ENCODE measurements around the gene EMID1.

EMID1 gene

GRCh38 chr22:29204455-29205183 is 1.1 kb upstream of the EMID1 start:
- H3K36me3 ChIP-seq (ENCODE audit: control insufficient read depth in 2 of 2, insufficient read depth in 2 of 2, low read length in 2 of 2), result no peaks in the 10 kb centered on the region
- no peaks in the 10 kb centered on the region for H3K9me3 ChIP-seq (ENCODE audit: control insufficient read depth in 2 of 2, low read length in 2 of 2)
- H3K9ac ChIP-seq (ENCODE audit: low read length in 2 of 2), result no peak overlapping the region
- peaks cover 12% of the 10 kb centered on the region for H3K4me1 ChIP-seq (ENCODE audit: control insufficient read depth, insufficient read depth, low read length)
- H3K4me3 ChIP-seq (ENCODE audit: low read length in 2 of 2), result no peak overlapping the region
- no peaks in the 10 kb centered on the region for H3K27me3 ChIP-seq (ENCODE audit: control insufficient read depth in 1 of 2, insufficient read depth in 2 of 2, low read length in 2 of 2)
- no peak overlapping the region for H3K27ac ChIP-seq (ENCODE audit: low read length)

GRCh38 chr22:29205252-29205593 is 473 bp upstream of the EMID1 start:
- no peak overlapping the region for H3K9ac ChIP-seq (ENCODE audit: low read length in 2 of 2)
- H3K27me3 ChIP-seq (ENCODE audit: control insufficient read depth in 1 of 2, insufficient read depth in 2 of 2, low read length in 2 of 2), result no peaks in the 10 kb centered on the region
- H3K9me3 ChIP-seq (ENCODE audit: control insufficient read depth in 2 of 2, low read length in 2 of 2), result no peaks in the 10 kb centered on the region
- H3K27ac ChIP-seq (ENCODE audit: low read length), result no peak overlapping the region
- peaks cover 12% of the 10 kb centered on the region for H3K4me1 ChIP-seq (ENCODE audit: control insufficient read depth, insufficient read depth, low read length)
- no peaks in the 10 kb centered on the region for H3K36me3 ChIP-seq (ENCODE audit: control insufficient read depth in 2 of 2, insufficient read depth in 2 of 2, low read length in 2 of 2)
- H3K4me3 ChIP-seq (ENCODE audit: low read length in 2 of 2), result peak overlapping the region in 1 of 2 donors; percentile 59

GRCh38 chr22:29206372-29207242 is 911 bp downstream of the EMID1 start:
- H3K4me1 ChIP-seq (ENCODE audit: control insufficient read depth, insufficient read depth, low read length), result peaks cover 12% of the 10 kb centered on the region
- peak overlapping the region; percentile 45 to 71 for H3K4me3 ChIP-seq (ENCODE audit: low read length in 2 of 2)
- H3K9ac ChIP-seq (ENCODE audit: low read length in 2 of 2), result peak overlapping the region in 1 of 2 donors; percentile 29
- no peak overlapping the region for H3K27ac ChIP-seq (ENCODE audit: low read length)
- no peaks in the 10 kb centered on the region for H3K27me3 ChIP-seq (ENCODE audit: control insufficient read depth in 1 of 2, insufficient read depth in 2 of 2, low read length in 2 of 2)
- no peaks in the 10 kb centered on the region for H3K9me3 ChIP-seq (ENCODE audit: control insufficient read depth in 2 of 2, low read length in 2 of 2)
- no peaks in the 10 kb centered on the region for H3K36me3 ChIP-seq (ENCODE audit: control insufficient read depth in 2 of 2, insufficient read depth in 2 of 2, low read length in 2 of 2)

- no peak overlapping the region for H3K4me3 ChIP-seq (ENCODE audit: low read length in 2 of 2)
- no peak overlapping the region for H3K27ac ChIP-seq (ENCODE audit: low read length)
- H3K4me1 ChIP-seq (ENCODE audit: control insufficient read depth, insufficient read depth, low read length), result peaks cover 10% of the 10 kb centered on the region
- H3K36me3 ChIP-seq (ENCODE audit: control insufficient read depth in 2 of 2, insufficient read depth in 2 of 2, low read length in 2 of 2), result no peaks in the 10 kb centered on the region
- H3K9me3 ChIP-seq (ENCODE audit: control insufficient read depth in 2 of 2, low read length in 2 of 2), result no peaks in the 10 kb centered on the region
- no peaks in the 10 kb centered on the region for H3K27me3 ChIP-seq (ENCODE audit: control insufficient read depth in 1 of 2, insufficient read depth in 2 of 2, low read length in 2 of 2)
- no peak overlapping the region for H3K9ac ChIP-seq (ENCODE audit: low read length in 2 of 2)
Observed at GRCh38 chr22:29207243-29207550, 1.5 kb downstream of the EMID1 start.

GRCh38 chr22:29207562-29208501 is 2.1 kb downstream of the EMID1 start:
- Histone ChIP-seq H3K9me3 (ENCODE audit: control insufficient read depth in 2 of 2, low read length in 2 of 2) (no peaks in the 10 kb centered on the region), H3K4me3 (ENCODE audit: low read length in 2 of 2) (no peak overlapping the region), H3K4me1 (ENCODE audit: control insufficient read depth, insufficient read depth, low read length) (peaks cover 6% of the 10 kb centered on the region), H3K27ac (ENCODE audit: low read length) (no peak overlapping the region), H3K27me3 (ENCODE audit: control insufficient read depth in 1 of 2, insufficient read depth in 2 of 2, low read length in 2 of 2) (no peaks in the 10 kb centered on the region), H3K9ac (ENCODE audit: low read length in 2 of 2) (no peak overlapping the region), H3K36me3 (ENCODE audit: control insufficient read depth in 2 of 2, insufficient read depth in 2 of 2, low read length in 2 of 2) (no peaks in the 10 kb centered on the region)

- Histone ChIP-seq H3K9ac (ENCODE audit: low read length in 2 of 2) (no peak overlapping the region), H3K27me3 (ENCODE audit: control insufficient read depth in 1 of 2, insufficient read depth in 2 of 2, low read length in 2 of 2) (no peaks in the 10 kb centered on the region), H3K4me1 (ENCODE audit: control insufficient read depth, insufficient read depth, low read length) (peaks cover 6% of the 10 kb centered on the region), H3K27ac (ENCODE audit: low read length) (no peak overlapping the region), H3K4me3 (ENCODE audit: low read length in 2 of 2) (no peak overlapping the region), H3K9me3 (ENCODE audit: control insufficient read depth in 2 of 2, low read length in 2 of 2) (no peaks in the 10 kb centered on the region), H3K36me3 (ENCODE audit: control insufficient read depth in 2 of 2, insufficient read depth in 2 of 2, low read length in 2 of 2) (no peaks in the 10 kb centered on the region)
Observed at GRCh38 chr22:29208502-29208862, 2.8 kb downstream of the EMID1 start.

GRCh38 chr22:29208879-29209623 is 3.4 kb downstream of the EMID1 start:
- H3K9ac ChIP-seq (ENCODE audit: low read length in 2 of 2), result no peak overlapping the region

GRCh38 chr22:29209624-29209929 is 3.9 kb downstream of the EMID1 start:
- Histone ChIP-seq H3K36me3 (ENCODE audit: control insufficient read depth in 2 of 2, insufficient read depth in 2 of 2, low read length in 2 of 2) (no peaks in the 10 kb centered on the region), H3K27ac (ENCODE audit: low read length) (no peak overlapping the region), H3K4me3 (ENCODE audit: low read length in 2 of 2) (no peak overlapping the region), H3K9ac (ENCODE audit: low read length in 2 of 2) (no peak overlapping the region), H3K27me3 (ENCODE audit: control insufficient read depth in 1 of 2, insufficient read depth in 2 of 2, low read length in 2 of 2) (no peaks in the 10 kb centered on the region), H3K9me3 (ENCODE audit: control insufficient read depth in 2 of 2, low read length in 2 of 2) (no peaks in the 10 kb centered on the region), H3K4me1 (ENCODE audit: control insufficient read depth, insufficient read depth, low read length) (peaks cover 6% of the 10 kb centered on the region)

More at GRCh38 chr22:29208879-29209623, 3.4 kb downstream of the EMID1 start:
- Histone ChIP-seq H3K9me3 (ENCODE audit: control insufficient read depth in 2 of 2, low read length in 2 of 2) (no peaks in the 10 kb centered on the region), H3K36me3 (ENCODE audit: control insufficient read depth in 2 of 2, insufficient read depth in 2 of 2, low read length in 2 of 2) (no peaks in the 10 kb centered on the region), H3K27me3 (ENCODE audit: control insufficient read depth in 1 of 2, insufficient read depth in 2 of 2, low read length in 2 of 2) (no peaks in the 10 kb centered on the region), H3K4me1 (ENCODE audit: control insufficient read depth, insufficient read depth, low read length) (peaks cover 6% of the 10 kb centered on the region), H3K27ac (ENCODE audit: low read length) (no peak overlapping the region), H3K4me3 (ENCODE audit: low read length in 2 of 2) (no peak overlapping the region)

- no peak overlapping the region for H3K4me3 ChIP-seq (ENCODE audit: low read length in 2 of 2)
- no peaks in the 10 kb centered on the region for H3K9me3 ChIP-seq (ENCODE audit: control insufficient read depth in 2 of 2, low read length in 2 of 2)
- no peak overlapping the region for H3K27ac ChIP-seq (ENCODE audit: low read length)
- no peaks in the 10 kb centered on the region for H3K27me3 ChIP-seq (ENCODE audit: control insufficient read depth in 1 of 2, insufficient read depth in 2 of 2, low read length in 2 of 2)
- H3K4me1 ChIP-seq (ENCODE audit: control insufficient read depth, insufficient read depth, low read length), result peaks cover 4% of the 10 kb centered on the region
- H3K36me3 ChIP-seq (ENCODE audit: control insufficient read depth in 2 of 2, insufficient read depth in 2 of 2, low read length in 2 of 2), result no peaks in the 10 kb centered on the region
- no peak overlapping the region for H3K9ac ChIP-seq (ENCODE audit: low read length in 2 of 2)
Observed at GRCh38 chr22:29211066-29211465, 5.4 kb downstream of the EMID1 start.

- no peaks in the 10 kb centered on the region for H3K36me3 ChIP-seq (ENCODE audit: control insufficient read depth in 2 of 2, insufficient read depth in 2 of 2, low read length in 2 of 2)
- no peaks in the 10 kb centered on the region for H3K27me3 ChIP-seq (ENCODE audit: control insufficient read depth in 1 of 2, insufficient read depth in 2 of 2, low read length in 2 of 2)
- no peaks in the 10 kb centered on the region for H3K4me1 ChIP-seq (ENCODE audit: control insufficient read depth, insufficient read depth, low read length)
- H3K9ac ChIP-seq (ENCODE audit: low read length in 2 of 2), result no peak overlapping the region
- H3K9me3 ChIP-seq (ENCODE audit: control insufficient read depth in 2 of 2, low read length in 2 of 2), result no peaks in the 10 kb centered on the region
- no peak overlapping the region for H3K27ac ChIP-seq (ENCODE audit: low read length)
- H3K4me3 ChIP-seq (ENCODE audit: low read length in 2 of 2), result no peak overlapping the region
Observed at GRCh38 chr22:29211466-29211865, 5.8 kb downstream of the EMID1 start.

Data from stomach smooth muscle (tissue), 2 donors.